Activated CD4-positive, CD25-positive, alpha-beta regulatory T cell (primary cell): ENCODE measurements around the gene CDC42EP4.

Experiments used
- DNase-seq, 4 experiments: peaks; one replicate each; lab custom pipeline; 2025; lab: John Stamatoyannopoulos, UW

Gene CDC42EP4

DNA sequence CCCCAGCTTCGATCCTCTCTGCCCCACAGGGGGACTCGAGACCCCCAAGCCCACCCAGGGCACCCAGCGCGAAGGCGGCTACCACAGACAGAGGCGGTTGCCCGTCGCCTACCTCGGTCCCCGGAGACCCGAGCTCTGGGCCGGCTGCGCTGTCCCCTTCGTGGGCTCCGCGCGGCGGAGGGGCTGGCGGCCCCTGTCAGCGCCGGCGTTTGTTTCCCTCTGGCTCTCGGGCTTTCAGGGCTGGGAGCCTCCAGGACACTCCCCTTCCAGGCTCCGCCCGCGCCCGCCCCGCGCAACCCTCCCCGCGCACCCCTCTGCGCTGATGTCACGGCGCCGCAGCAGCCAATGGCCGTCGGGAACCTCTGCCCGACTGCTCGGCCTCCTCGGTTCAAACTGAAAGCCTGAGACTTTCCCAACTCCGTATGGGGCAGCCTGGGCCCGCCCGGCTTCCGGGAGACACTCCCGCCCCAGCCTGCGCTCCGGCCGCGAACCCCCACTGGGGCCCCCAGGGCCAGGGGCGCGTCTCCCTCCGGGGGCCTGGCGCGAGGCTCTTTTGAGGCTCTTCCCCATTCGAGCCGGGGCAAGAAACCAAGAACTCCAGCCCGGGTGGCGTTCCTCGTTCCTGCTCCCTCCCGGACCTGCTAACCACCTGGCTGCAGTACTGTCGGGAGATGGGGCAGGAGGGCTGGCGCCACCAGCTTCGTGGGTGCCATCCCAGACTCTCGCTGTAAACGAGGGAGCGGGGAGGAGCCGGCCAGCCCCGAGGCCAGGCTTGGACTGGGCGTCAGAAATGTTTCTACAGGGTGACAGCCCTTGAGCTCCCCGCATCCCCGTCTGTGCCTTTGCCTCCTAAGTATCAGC is at the start of gene CDC42EP4:
Gene CDC42EP4 (minus strand): TSS at position 221 of the 861 bp plus-strand sequence. CDS start 25,501 bp downstream, outside the sequence.
- DNase-seq, result peak; percentile 48 to 62 (median 54)

DNA sequence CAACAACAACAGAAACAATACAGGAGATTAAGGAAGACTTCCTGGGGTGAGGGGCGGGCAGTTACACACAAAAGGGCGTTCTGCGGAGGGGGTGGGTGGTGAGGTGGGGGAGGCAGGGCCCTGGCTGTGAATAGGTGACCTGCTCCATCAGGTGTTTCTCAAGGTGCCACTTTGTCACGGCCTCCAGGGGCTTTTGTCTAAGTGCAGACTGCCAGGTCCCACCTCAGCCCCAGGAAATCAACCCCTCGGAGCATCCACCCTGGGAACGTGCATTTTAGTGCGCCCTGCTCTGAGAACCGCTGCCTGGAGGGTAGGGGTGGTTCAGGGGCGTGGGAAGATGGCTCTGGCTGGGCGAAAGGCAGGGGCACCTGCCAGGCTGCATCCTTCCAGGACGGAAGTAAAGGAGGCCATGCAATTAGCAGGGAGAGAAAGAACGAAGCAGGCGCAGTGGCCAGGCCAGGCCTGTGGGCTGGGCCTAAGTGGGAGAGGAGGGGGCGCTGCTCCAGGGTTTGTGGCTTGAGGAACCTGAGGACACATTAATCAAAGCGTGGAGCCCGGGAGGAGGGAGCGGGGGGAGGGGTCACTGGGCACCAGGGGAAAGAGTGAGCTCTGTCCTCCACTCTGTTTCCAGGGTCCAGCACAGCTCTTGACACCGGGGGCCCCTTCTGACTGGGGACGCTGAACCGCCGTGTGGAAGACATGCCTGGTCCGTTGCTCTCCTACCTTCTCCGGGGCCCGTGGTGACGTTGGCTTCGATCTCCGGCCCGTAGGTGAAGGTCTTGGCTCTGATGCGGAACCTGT is 49.4 kb upstream of the CDC42EP4 start:
- DNase-seq, result no peak

DNA sequence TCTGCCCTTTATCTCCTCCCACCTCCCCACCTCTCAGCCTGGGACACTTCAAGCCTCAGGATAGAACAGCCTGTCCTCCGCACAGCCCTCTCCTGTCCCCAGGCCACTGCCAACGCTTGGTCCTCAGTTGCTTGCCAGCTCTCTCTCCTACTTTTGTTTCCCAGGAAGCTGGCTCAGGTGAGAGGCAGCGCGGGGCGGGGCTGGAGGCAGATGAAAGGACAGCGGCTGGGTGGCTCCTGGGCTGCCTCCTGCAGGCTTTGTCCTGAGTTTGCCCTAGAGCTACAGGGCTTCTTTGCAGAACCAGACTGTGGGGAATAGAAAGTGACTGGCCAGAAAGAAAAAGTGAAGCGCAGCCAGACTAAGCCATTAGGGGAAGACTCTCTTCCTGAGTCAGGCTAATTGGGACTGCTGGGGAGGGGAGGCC is 48.2 kb upstream of the CDC42EP4 start:
- no peak for DNase-seq

GRCh38 chr17:73359352-73359751 is 47.6 kb upstream of the CDC42EP4 start:
- no peak for DNase-seq

GRCh38 chr17:73358668-73359067 is 46.9 kb upstream of the CDC42EP4 start:
- no peak for DNase-seq

- DNase-seq, result no peak
Measured at GRCh38 chr17:73357981-73358380, 46.2 kb upstream of the CDC42EP4 start.

- DNase-seq, result no peak
Measured at GRCh38 chr17:73357318-73357717, 45.5 kb upstream of the CDC42EP4 start.

DNA sequence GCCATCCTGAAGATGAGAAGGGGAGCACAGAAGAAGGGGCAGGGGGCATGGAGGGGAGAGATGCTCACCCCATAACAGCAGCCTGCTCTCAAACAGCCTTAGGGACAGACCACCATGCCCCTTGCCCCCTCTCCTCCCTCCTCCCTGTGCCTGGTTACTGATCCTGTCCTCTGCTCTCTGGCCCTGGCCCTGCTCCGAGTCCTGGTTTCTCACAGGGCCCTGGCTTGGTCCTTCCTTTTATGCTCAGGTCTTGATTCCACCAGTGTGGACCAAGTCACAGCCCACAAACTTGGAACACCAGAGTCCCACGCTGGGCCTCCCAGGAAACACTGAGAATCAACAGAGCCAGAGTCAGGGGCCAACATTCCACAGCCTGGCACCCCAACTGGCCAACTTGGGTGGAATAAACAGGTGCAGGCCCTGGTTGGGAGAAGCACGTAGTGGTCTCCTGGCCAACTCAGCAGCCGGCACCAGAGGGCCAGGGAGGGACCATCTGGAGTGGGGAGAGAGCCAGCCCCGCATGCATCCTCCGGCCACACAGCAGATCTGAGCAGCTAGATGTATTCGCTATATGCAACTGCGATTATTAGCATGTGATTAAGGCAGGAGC is 44.9 kb upstream of the CDC42EP4 start:
- DNase-seq, result no peak

GRCh38 chr17:73354423-73355284 is 42.9 kb upstream of the CDC42EP4 start:
- no peak for DNase-seq

DNA sequence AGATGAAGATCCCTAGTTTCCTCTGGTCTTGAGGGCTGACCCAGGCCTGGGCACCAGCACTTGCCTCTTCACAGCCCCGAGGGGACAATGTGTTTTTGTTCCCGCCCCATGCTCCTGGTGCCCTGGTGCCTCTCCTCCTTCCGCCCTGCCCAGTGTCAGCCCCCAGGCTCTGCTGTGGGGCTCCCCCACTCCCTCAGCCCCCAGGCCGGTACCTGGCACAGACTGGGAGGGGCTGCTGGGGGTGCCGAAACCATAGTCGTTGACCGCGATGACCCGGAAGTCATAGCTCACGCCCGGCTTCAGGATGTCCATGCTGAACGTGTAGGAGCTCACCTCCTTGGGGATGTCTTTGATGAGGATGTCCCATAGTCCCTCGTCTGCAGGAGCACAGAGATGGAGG is 40.5 kb upstream of the CDC42EP4 start:
- DNase-seq, result no peak

GRCh38 chr17:73351764-73352163 is 40.0 kb upstream of the CDC42EP4 start:
- DNase-seq, result no peak

GRCh38 chr17:73350864-73351263 is 39.1 kb upstream of the CDC42EP4 start:
- no peak for DNase-seq

- DNase-seq, result no peak
Measured at GRCh38 chr17:73349647-73350046, 37.8 kb upstream of the CDC42EP4 start.

DNA sequence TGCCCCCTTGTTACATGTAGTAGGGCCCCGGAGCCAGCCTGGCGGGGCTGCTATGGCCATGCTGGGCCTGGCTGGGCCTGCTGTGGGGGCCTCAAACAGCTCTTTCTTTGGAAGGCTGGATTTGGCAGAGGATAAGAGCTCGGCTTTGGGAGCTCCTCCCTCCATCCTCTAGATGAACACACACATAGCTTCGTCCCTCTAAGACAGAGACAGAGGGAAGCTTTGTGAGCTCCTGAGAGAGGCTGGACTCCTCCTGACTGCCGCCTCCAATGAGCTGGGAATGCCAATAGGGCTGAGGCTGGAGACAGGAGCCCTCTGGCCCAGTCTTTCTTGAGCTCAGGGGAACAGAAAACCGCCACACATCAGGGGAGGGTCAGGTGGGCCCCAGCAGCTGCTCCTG is 37.3 kb upstream of the CDC42EP4 start:
- DNase-seq, result no peak

DNA sequence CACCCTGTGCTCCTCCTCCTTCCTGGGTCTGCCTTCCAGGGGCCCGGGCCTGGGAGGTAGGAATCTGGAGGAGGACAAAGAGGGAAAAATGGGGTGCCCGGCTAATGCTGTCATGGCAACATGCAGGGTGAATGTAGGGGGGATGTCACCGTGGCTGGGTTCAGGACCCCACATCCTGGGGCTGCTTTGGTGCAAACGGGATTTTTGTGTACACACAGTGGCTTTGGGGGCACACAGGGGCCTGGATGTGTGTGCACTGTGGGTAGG is 37.0 kb upstream of the CDC42EP4 start:
- DNase-seq, result no peak

DNA sequence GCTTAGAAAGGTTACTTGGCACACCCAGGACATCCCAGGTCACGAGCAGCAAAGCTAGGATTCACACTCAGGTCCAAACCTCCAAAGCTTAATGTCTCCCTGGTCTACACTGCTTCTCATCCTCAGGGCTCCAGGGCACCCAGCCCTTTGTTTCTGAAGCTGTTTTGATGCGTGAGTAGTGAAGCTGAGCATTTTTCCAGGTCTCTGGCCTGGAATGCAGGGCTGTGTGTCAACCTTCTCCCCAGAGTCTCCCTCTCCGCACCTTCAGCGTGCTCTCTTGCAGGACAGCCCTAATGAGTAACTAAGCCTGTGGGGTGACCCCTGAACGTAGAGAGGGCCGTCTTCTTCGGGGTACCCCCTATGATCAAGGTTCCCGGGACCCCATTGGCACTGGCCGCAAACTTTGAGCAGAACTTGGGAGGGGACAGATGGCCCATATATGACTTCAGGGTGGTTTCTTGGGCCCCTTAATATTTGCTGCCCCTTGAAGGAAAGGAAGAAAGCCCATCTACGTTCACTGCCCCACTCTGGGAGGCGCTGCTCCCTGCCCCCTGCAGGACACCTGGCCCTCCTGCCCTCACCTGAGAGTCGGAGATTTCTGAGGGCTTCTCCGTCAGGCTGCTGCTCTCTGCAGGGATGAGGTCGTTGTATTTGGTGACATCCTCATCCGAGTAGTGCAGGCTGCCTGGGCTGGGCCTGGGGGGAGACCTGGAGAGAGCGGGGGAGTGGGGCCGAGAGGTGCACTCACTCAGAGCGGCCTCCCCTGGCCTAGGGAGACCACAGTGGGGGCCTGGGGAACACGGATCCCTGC is 36.4 kb upstream of the CDC42EP4 start:
- DNase-seq, result no peak

DNA sequence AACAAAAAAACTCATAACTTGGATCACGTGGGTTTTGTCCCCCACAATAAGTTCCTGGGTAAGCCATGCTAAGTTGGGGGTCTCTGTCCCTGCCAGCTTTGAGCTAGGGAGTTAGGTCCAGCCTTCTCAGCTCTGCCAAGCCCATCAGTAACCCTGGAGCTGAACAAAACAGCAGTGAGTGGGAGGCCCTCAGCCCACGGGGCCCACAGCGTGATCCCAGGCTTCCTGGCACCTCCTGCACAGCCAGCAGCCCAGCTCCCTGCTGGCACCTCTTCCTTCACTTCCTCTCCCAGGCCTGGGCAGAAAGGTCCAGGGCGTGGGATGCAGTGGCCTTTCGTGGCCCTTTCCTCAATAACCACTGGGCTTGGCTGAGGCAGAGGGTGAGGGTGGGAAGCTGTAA is 35.5 kb upstream of the CDC42EP4 start:
- no peak for DNase-seq

GRCh38 chr17:73346501-73347162 is 34.8 kb upstream of the CDC42EP4 start:
- DNase-seq, result no peak

DNA sequence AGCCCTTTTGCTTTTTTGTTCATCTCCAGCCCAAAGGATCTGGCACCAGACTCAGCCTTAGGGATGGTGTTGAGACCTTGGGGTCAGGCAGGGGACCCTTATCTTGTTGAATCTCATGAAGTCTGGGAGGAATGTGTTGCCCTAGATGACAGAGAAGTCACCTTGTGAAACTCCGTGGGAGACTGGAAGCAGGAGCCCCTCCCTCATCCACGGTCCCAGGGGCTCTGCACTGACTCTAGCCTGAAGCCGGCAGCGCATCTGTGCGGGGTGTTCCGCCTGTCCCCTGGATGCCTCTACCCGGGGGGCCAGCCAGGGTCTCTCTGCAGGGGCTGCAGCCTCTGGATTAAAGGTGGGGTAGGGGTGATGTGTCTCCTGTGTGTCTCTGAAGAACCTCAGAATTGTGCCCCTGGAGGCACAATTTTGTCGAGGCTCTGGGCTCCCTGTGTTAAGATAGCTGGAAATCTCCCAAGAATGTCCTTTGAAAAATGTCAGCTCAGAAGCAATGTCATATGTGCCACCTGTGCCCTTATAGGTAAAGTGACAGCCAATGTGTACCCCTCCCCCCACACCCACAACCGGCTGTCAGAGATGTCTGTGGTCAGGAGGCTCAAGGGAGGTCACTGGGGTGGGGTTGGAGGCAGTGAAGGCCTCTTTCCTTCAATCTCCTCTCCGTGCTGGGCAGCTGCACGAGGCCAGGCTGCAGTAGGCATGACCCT is 32.1 kb upstream of the CDC42EP4 start:
- DNase-seq, result no peak

GRCh38 chr17:73343168-73343634 is 31.4 kb upstream of the CDC42EP4 start:
- no peak for DNase-seq
